ENCODE measurements around the gene S100A11. TPM values are rescaled to one million over a fixed set of nuclear protein-coding genes. Genes with fewer than 3 reads are reported as not detected.

The S100A11 gene
- total RNA-seq, 1 donor from 2014 or later: 358 TPM

- Mint-ChIP-seq H3K4me1 (peaks cover 55% of the 10 kb centered on the region), H3K9me3 (no peaks in the 10 kb centered on the region), H3K27me3 (ENCODE audit: low read depth) (no peaks in the 10 kb centered on the region), H3K4me3 (peak overlapping the region; percentile 92), H3K27ac (peak overlapping the region; percentile 98), H3K36me3 (no peaks in the 10 kb centered on the region)
- no peak for TF ChIP-seq CTCF (IDR thresholded peaks at IDR 0.05; ENCODE audit: unreplicated experiment)
- DNase-seq (ENCODE audit: low spot score in 2 of 2, unreplicated experiment in 2 of 2): no peak
These were observed 43.6 kb downstream of the S100A11 start for GRCh38 chr1:151993084-151993733.

- Mint-ChIP-seq H3K27ac (peak overlapping the region; percentile 98), H3K4me3 (peak overlapping the region; percentile 92), H3K9me3 (no peaks in the 10 kb centered on the region), H3K4me1 (peaks cover 61% of the 10 kb centered on the region), H3K27me3 (ENCODE audit: low read depth) (no peaks in the 10 kb centered on the region), H3K36me3 (no peaks in the 10 kb centered on the region)
- TF ChIP-seq CTCF (IDR thresholded peaks at IDR 0.05; ENCODE audit: unreplicated experiment): no peak
- DNase-seq (ENCODE audit: low spot score in 2 of 2, unreplicated experiment in 2 of 2): no peak
These were observed 44.3 kb downstream of the S100A11 start for GRCh38 chr1:151992303-151993083.

GRCh38 chr1:151991663-151992302, 45.0 kb downstream of the S100A11 start:
- Mint-ChIP-seq H3K9me3 (no peaks in the 10 kb centered on the region), H3K27me3 (ENCODE audit: low read depth) (no peaks in the 10 kb centered on the region), H3K4me3 (peak overlapping the region; percentile 92), H3K27ac (peak overlapping the region; percentile 98), H3K4me1 (peaks cover 61% of the 10 kb centered on the region), H3K36me3 (no peaks in the 10 kb centered on the region)
- no peak for DNase-seq (ENCODE audit: low spot score in 2 of 2, unreplicated experiment in 2 of 2)
- no peak for TF ChIP-seq CTCF (IDR thresholded peaks at IDR 0.05; ENCODE audit: unreplicated experiment)

GRCh38 chr1:151990856-151991198, 46.0 kb downstream of the S100A11 start:
- Mint-ChIP-seq H3K4me3 (peak overlapping the region; percentile 92), H3K27me3 (ENCODE audit: low read depth) (no peaks in the 10 kb centered on the region), H3K36me3 (peaks cover 5% of the 10 kb centered on the region), H3K27ac (peak overlapping the region; percentile 98), H3K9me3 (no peaks in the 10 kb centered on the region), H3K4me1 (peaks cover 67% of the 10 kb centered on the region)
- DNase-seq (ENCODE audit: low spot score in 2 of 2, unreplicated experiment in 2 of 2): peak in 1 of 2 experiments; percentile 67
- no peak for TF ChIP-seq CTCF (IDR thresholded peaks at IDR 0.05; ENCODE audit: unreplicated experiment)

- Mint-ChIP-seq H3K36me3 (peaks cover 11% of the 10 kb centered on the region), H3K27ac (peak overlapping the region; percentile 98), H3K4me1 (peaks cover 66% of the 10 kb centered on the region), H3K27me3 (ENCODE audit: low read depth) (no peaks in the 10 kb centered on the region), H3K4me3 (peak overlapping the region; percentile 92), H3K9me3 (no peaks in the 10 kb centered on the region)
- TF ChIP-seq CTCF (IDR thresholded peaks at IDR 0.05; ENCODE audit: unreplicated experiment): no peak
- no peak for DNase-seq (ENCODE audit: low spot score in 2 of 2, unreplicated experiment in 2 of 2)
These were observed 46.5 kb downstream of the S100A11 start for GRCh38 chr1:151990058-151990855.

Data from mesothelial cell of epicardium (in vitro differentiated cells).